ENCODE data around the gene EIF2S3.
"Not testable (repeated sequence)": the region's sequence is repeated elsewhere in the genome, so short reads cannot be mapped to it uniquely, and the experiment has no call there.

EIF2S3 gene

DNA sequence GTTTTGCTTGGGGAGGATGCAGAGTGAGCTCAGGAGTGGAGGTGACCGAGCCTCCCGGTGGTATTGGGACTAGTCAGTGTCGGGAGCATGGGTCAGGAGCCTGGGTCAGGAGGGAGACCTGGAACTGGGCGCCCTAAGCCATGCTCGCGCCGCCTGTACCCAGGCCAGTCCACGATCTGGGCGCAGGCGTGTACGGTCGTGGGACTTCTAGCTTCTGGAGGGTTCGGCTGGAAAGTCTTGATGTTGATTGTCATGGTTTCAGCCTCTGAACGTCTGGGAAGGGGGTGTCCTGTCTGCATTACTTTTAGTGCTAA is 244 bp downstream of the EIF2S3 start:
- H3K27me3 ChIP-seq = no peaks in the 10 kb centered on the region
- peak overlapping the region; percentile 82 to 88 for H3K27ac ChIP-seq
- intact Hi-C loops (cut with DNase I; ENCODE audit: low total_unique reads) = loop anchor here (10.0 kb wide), 1 partner anchor 150 kb away; the partner anchor contains the start of genes APOO and CXorf58
- H3K4me1 ChIP-seq = no peaks in the 10 kb centered on the region
- TF ChIP-seq CTCF (IDR thresholded peaks at IDR 0.05) = no peak
- no peak for DNase-seq
- H3K36me3 ChIP-seq = peaks cover 12 to 30% (median 18%) of the 10 kb centered on the region in 3 donors
- H3K9me3 ChIP-seq = no peaks in the 10 kb centered on the region
- no peak overlapping the region for H3K4me3 ChIP-seq

DNA sequence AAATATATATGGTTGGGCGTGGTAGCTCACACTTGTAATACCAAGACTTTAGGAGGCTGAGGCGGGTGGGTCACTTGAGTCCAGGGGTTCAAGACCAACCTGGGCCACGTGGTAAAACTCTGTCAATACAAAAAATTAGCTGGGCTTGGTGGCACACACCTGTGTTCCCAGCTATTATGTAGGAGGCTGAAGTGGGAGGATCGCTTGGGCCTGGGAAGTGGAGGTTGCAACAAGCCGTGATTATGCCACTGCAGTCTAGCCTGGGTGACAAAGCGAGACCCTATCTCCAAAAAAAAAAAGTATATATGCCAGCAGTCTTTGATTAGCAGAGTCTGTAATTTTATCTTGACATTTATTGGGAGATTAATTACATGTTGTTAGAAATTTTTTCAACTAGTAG is 8.7 kb downstream of the EIF2S3 start:
- no peak for DNase-seq
- no peak for TF ChIP-seq CTCF (IDR thresholded peaks at IDR 0.05)
- H3K4me1 ChIP-seq = no peaks in the 10 kb centered on the region
- H3K4me3 ChIP-seq = no peak overlapping the region
- peaks cover 28 to 96% (median 88%) of the 10 kb centered on the region in 3 donors for H3K36me3 ChIP-seq
- H3K27me3 ChIP-seq = no peaks in the 10 kb centered on the region
- H3K27ac ChIP-seq = no peak overlapping the region
- intact Hi-C loops (cut with DNase I; ENCODE audit: low total_unique reads) = no loop called here
- no peaks in the 10 kb centered on the region for H3K9me3 ChIP-seq

DNA sequence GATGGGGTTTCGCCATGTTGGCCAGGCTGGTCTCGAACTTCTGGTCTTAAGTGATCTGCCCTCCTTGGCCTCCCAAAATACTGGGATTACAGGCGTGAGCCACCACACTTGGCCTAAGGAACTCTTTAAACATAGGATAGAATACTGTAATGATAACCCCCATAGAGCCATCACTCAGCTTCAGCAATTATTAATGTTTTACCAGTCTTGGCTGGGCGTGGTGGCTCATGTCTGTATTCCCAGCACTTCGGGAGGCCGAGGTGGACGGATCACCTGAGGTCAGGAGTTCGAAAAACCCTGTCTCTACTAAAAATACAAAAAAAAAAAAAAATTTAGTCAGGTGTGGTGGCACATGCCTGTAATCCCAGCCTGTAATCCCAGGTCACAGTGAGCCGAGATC is 15.1 kb downstream of the EIF2S3 start:
- Histone ChIP-seq H3K27ac (no peak overlapping the region), H3K36me3 (peaks cover 24 to 96% (median 77%) of the 10 kb centered on the region in 3 donors), H3K27me3 (no peaks in the 10 kb centered on the region), H3K9me3 (no peaks in the 10 kb centered on the region), H3K4me1 (no peaks in the 10 kb centered on the region), H3K4me3 (no peak overlapping the region)
- intact Hi-C loops (cut with DNase I; ENCODE audit: low total_unique reads) = no loop called here
- no peak for TF ChIP-seq CTCF (IDR thresholded peaks at IDR 0.05)
- no peak for DNase-seq

DNA sequence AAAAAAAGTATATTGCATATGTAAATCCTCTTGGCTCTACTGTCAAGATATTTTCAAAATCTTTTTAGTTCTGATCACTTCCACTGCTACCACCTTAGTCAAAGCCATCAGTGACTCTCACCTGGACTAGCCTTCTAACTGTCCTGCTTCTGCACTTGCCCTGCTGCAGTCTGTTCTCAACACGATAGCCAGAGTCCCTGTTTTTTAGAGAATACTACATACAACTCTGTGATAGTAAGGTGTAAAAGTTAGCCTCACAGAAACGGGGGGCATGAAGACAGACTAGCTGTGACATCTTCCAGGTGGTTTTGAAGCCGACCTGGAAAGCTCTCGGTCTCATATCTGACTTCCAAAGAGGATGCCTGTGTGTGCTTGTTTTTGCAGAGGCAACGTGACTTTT is 24.7 kb downstream of the EIF2S3 start:
- no peak overlapping the region for H3K4me3 ChIP-seq
- no peak for DNase-seq
- H3K4me1 ChIP-seq = no peaks in the 10 kb centered on the region
- TF ChIP-seq CTCF (IDR thresholded peaks at IDR 0.05) = no peak
- H3K27ac ChIP-seq = no peak overlapping the region
- H3K27me3 ChIP-seq = no peaks in the 10 kb centered on the region
- intact Hi-C loops (cut with DNase I; ENCODE audit: low total_unique reads) = loop anchor here (2.0 kb wide), 1 partner anchor 73 kb away; no protein-coding TSS in a partner anchor
- H3K36me3 ChIP-seq = peaks cover 17 to 39% (median 29%) of the 10 kb centered on the region in 3 donors
- no peaks in the 10 kb centered on the region for H3K9me3 ChIP-seq

DNA sequence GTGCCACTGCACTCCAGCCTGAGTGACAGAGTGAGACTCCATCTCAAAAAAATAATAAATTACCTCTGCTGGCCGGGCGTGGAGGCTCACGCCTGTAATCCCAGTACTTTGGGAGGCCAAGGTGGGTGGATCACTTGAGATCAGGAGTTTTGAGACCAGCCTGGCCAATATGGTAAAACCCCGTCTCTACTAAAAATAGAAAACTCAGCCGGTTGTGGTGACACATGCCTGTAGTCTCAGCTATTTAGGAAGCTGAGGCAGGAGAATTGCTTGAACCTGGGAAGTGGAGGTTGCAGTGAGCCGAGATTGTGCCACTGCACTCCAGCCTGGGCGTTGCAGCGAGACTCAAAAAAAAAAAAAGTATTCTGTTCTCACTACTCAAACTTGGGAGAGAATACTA is 25.5 kb downstream of the EIF2S3 start:
- intact Hi-C loops (cut with DNase I; ENCODE audit: low total_unique reads); H3K27me3 ChIP-seq; H3K9me3 ChIP-seq; H3K4me1 ChIP-seq; H3K4me3 ChIP-seq; H3K27ac ChIP-seq; DNase-seq: not testable (repeated sequence)
- peaks cover 17 to 32% (median 23%) of the 10 kb centered on the region in 3 donors for H3K36me3 ChIP-seq

DNA sequence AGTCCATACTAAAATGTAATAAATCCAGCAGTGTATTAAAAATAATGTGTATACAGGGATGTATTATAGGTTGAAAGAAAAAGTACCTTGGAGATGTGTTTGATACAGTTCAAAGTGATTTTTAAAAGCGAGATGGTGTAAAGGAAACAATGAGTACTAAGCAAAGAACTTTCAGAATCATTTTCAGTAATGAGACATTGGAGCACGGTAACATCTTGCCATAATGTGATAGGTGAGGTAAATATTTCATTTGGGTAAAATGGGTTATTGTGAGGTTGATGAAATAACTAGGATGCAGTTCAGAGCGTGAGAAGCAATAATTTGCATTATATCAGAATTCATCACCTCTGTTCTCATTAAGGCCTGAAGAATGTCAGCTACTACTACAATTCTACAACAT is 25.9 kb downstream of the EIF2S3 start:
- DNase-seq = no peak
- Histone ChIP-seq H3K27ac (no peak overlapping the region), H3K4me3 (no peak overlapping the region), H3K36me3 (peaks cover 13 to 27% (median 20%) of the 10 kb centered on the region in 3 donors), H3K9me3 (no peaks in the 10 kb centered on the region), H3K4me1 (no peaks in the 10 kb centered on the region), H3K27me3 (no peaks in the 10 kb centered on the region)
- intact Hi-C loops (cut with DNase I; ENCODE audit: low total_unique reads) = no loop called here
- TF ChIP-seq CTCF (IDR thresholded peaks at IDR 0.05) = no peak
